ENCODE data around the gene FAM90A26.
"Not testable (repeated sequence)": the region's sequence is repeated elsewhere in the genome, so short reads cannot be mapped to it uniquely, and the experiment has no call there.

Gene FAM90A26

GRCh38 chr4:9169791-9170459, at the start of gene FAM90A26:
Gene FAM90A26 (plus strand): TSS chr4:9170409. CDS start chr4:9173173, 2,764 bp downstream.
- not testable (repeated sequence) for TF ChIP-seq CTCF (IDR thresholded peaks at IDR 0.05)

GRCh38 chr4:9123572-9124007, 46.6 kb upstream of the FAM90A26 start:
- peak; percentile 65 for TF ChIP-seq CTCF (IDR thresholded peaks at IDR 0.05)

- TF ChIP-seq CTCF (IDR thresholded peaks at IDR 0.05), result no peak
These were observed 26.7 kb upstream of the FAM90A26 start for GRCh38 chr4:9143421-9144080.

GRCh38 chr4:9146967-9147366, 23.2 kb upstream of the FAM90A26 start:
- no peak for TF ChIP-seq CTCF (IDR thresholded peaks at IDR 0.05)

- TF ChIP-seq CTCF (IDR thresholded peaks at IDR 0.05), result not testable (repeated sequence)
These were observed 40.1 kb downstream of the FAM90A26 start, which contains the start of gene USP17L10 for GRCh38 chr4:9210357-9210756. Gene USP17L10 (plus strand): TSS chr4:9210657. CDS start chr4:9210657, 0 bp downstream.

GRCh38 chr4:9215105-9215504, 44.9 kb downstream of the FAM90A26 start, which contains the start of gene USP17L11:
Gene USP17L11 (plus strand): TSS chr4:9215405. CDS start chr4:9215405, 0 bp downstream.
- TF ChIP-seq CTCF (IDR thresholded peaks at IDR 0.05), result not testable (repeated sequence)

- not testable (repeated sequence) for TF ChIP-seq CTCF (IDR thresholded peaks at IDR 0.05)
These were observed 49.6 kb downstream of the FAM90A26 start, which contains the start of gene USP17L12 for GRCh38 chr4:9219852-9220251. Gene USP17L12 (plus strand): TSS chr4:9220152. CDS start chr4:9220152, 0 bp downstream.

Measured in LNCAP (cell line).